Neural crest cell (in vitro differentiated cells): Measurements from ENCODE around the gene FHIT. TPM values are rescaled to one million over a fixed set of nuclear protein-coding genes. Genes with fewer than 3 reads are reported as not detected.

Source experiments
- DNase-seq: peaks from one replicate; pipeline ENCODE4 v3.0.0; 2021; ENCODE audit warnings: low read depth, mixed read lengths, low spot score
- H3K27ac Mint-ChIP-seq: one replicate; pipeline ENCODE4 v1.8.0; 2021; ENCODE audit warnings: mild to moderate bottlenecking, mixed read lengths; ENCODE audit not compliant: unreplicated experiment
- H3K27me3 Mint-ChIP-seq: 2 replicates; pipeline ENCODE4 v1.8.0; 2021; ENCODE audit warnings: low read depth, mild to moderate bottlenecking, mixed read lengths
- H3K36me3 Mint-ChIP-seq: 2 replicates; pipeline ENCODE4 v1.8.0; 2021; ENCODE audit warnings: low read depth, mild to moderate bottlenecking, mixed read lengths
- H3K4me1 Mint-ChIP-seq: 2 replicates; pipeline ENCODE4 v1.8.0; 2021; ENCODE audit warnings: mixed read lengths
- H3K4me3 Mint-ChIP-seq: one replicate; pipeline ENCODE4 v1.8.0; 2021; ENCODE audit warnings: mild to moderate bottlenecking, mixed read lengths
- H3K9me3 Mint-ChIP-seq: 2 replicates; pipeline ENCODE4 v1.8.0; 2021; ENCODE audit warnings: mixed read lengths
- total RNA-seq: library from RNA; stranded (reverse); gene quantifications from 2 replicates; pipeline ENCODE4 v1.2.1, GENCODE V29; 2021
- TF ChIP-seq, protein P1 (sequence below): fragments of 200-600 bp; sonication (generic); conservative IDR thresholded peaks from 2 replicates; pipeline ENCODE4 v1.5.0; 2021; ENCODE audit warnings: antibody characterized with exemption, mild to moderate bottlenecking

Gene FHIT
- total RNA-seq, 1 donor from 2014 or later, result 5.2 TPM

DNA sequence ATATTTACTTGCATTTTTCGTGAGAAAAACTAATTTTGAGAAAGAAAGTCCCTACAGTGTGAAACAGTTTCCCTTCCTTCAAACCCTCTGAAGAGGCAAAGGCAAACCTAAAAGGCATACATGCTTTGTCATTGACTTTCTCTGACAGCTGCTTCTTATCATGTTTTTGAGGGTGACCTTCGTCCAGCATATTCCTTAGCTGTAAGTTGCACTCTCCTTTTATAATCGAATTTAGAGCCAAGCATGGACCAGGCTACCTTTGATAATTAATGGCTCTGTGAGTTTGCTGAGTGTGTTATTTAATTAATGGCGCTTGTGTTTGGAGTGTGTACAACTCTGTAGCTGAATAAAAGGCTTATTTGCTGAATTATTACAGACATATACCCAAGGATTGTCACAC, 1517.2 kb downstream of the FHIT start:
- no peak for DNase-seq
- no peak overlapping the region for H3K27ac Mint-ChIP-seq
- H3K27me3 Mint-ChIP-seq, result no peaks in the 10 kb centered on the region
- peaks cover 5% of the 10 kb centered on the region for H3K4me1 Mint-ChIP-seq
- no peak overlapping the region for H3K4me3 Mint-ChIP-seq
- TF ChIP-seq, protein P1, sequence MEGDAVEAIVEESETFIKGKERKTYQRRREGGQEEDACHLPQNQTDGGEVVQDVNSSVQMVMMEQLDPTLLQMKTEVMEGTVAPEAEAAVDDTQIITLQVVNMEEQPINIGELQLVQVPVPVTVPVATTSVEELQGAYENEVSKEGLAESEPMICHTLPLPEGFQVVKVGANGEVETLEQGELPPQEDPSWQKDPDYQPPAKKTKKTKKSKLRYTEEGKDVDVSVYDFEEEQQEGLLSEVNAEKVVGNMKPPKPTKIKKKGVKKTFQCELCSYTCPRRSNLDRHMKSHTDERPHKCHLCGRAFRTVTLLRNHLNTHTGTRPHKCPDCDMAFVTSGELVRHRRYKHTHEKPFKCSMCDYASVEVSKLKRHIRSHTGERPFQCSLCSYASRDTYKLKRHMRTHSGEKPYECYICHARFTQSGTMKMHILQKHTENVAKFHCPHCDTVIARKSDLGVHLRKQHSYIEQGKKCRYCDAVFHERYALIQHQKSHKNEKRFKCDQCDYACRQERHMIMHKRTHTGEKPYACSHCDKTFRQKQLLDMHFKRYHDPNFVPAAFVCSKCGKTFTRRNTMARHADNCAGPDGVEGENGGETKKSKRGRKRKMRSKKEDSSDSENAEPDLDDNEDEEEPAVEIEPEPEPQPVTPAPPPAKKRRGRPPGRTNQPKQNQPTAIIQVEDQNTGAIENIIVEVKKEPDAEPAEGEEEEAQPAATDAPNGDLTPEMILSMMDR, result no peak
- no peaks in the 10 kb centered on the region for H3K9me3 Mint-ChIP-seq
- no peaks in the 10 kb centered on the region for H3K36me3 Mint-ChIP-seq

- Mint-ChIP-seq H3K36me3 (no peaks in the 10 kb centered on the region), H3K4me1 (peaks cover 5% of the 10 kb centered on the region), H3K27me3 (no peaks in the 10 kb centered on the region), H3K9me3 (no peaks in the 10 kb centered on the region), H3K27ac (no peak overlapping the region), H3K4me3 (no peak overlapping the region)
- DNase-seq, result no peak
- TF ChIP-seq, protein P1, result no peak
Measured at GRCh38 chr3:59733041-59733809, 1518.0 kb downstream of the FHIT start.

GRCh38 chr3:59731943-59732342, 1519.3 kb downstream of the FHIT start:
- Mint-ChIP-seq H3K4me1 (peaks cover 10% of the 10 kb centered on the region), H3K4me3 (no peak overlapping the region), H3K36me3 (no peaks in the 10 kb centered on the region), H3K27ac (no peak overlapping the region), H3K27me3 (no peaks in the 10 kb centered on the region), H3K9me3 (no peaks in the 10 kb centered on the region)
- TF ChIP-seq, protein P1, result no peak
- DNase-seq, result no peak

GRCh38 chr3:59730591-59730990, 1520.7 kb downstream of the FHIT start:
- Mint-ChIP-seq H3K27ac (no peak overlapping the region), H3K4me1 (peaks cover 10% of the 10 kb centered on the region), H3K9me3 (no peaks in the 10 kb centered on the region), H3K36me3 (no peaks in the 10 kb centered on the region), H3K27me3 (no peaks in the 10 kb centered on the region), H3K4me3 (no peak overlapping the region)
- no peak for DNase-seq
- TF ChIP-seq, protein P1, result no peak

DNA sequence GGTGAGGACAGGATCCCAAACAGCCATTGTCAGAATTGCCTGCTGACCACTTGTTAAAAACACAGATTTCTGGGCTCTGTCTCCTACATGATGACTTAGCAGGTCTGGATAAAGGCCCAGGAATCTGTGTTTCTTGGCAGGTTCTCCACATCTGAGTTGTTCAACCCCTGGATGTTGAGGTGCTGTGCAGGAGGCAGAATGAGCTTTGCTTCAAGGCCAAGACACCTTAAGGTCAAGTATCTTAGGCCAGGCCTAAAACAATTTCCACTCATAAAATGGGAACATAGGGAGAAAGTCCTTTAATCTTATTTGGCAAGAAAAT, 1522.7 kb downstream of the FHIT start:
- no peaks in the 10 kb centered on the region for H3K27me3 Mint-ChIP-seq
- peaks cover 10% of the 10 kb centered on the region for H3K4me1 Mint-ChIP-seq
- H3K4me3 Mint-ChIP-seq, result no peak overlapping the region
- no peak for DNase-seq
- TF ChIP-seq, protein P1, result no peak
- H3K27ac Mint-ChIP-seq, result no peak overlapping the region
- H3K36me3 Mint-ChIP-seq, result no peaks in the 10 kb centered on the region
- H3K9me3 Mint-ChIP-seq, result no peaks in the 10 kb centered on the region
